Peyer's patch (tissue), 4 donors: ENCODE data around the gene JUNB. TPM values are rescaled to one million over a fixed set of nuclear protein-coding genes. Genes with fewer than 3 reads are reported as not detected.

Experiments
- DNase-seq, 3 donors: peaks; one replicate each; pipeline ENCODE4 v3.0.0-alpha.2; 2017 to 2019
- H3K27ac ChIP-seq, 4 donors: fragments of 200-600 bp; sonication (generic); one replicate each; pipeline ENCODE4 v1.5.1; 2016 to 2019
- H3K27me3 ChIP-seq, 2 donors: fragments of 200-600 bp; sonication (generic); one replicate each; pipeline ENCODE4 v1.5.1; 2019
- H3K36me3 ChIP-seq, 3 donors: fragments of 200-600 bp; sonication (generic); one replicate each; pipeline ENCODE4 v1.5.1; 2016 to 2019
- H3K4me1 ChIP-seq, 4 donors: fragments of 200-600 bp; sonication (generic); one replicate each; pipeline ENCODE4 v1.5.1; 2016 to 2019
- H3K4me3 ChIP-seq, 4 donors: fragments of 200-600 bp; sonication (generic); 1 replicate in 3 of 4; 2 replicates in 1 of 4; pipeline ENCODE4 v1.5.1; 2016 to 2019; ENCODE audit warnings: mild to moderate bottlenecking in 1 of 4
- H3K9me3 ChIP-seq, 4 donors: fragments of 200-600 bp; sonication (generic); one replicate each; pipeline ENCODE4 v1.5.1; 2016 to 2019; ENCODE audit warnings: mild to moderate bottlenecking in 1 of 4
- CTCF ChIP-seq, 6 experiments: fragments of 450-650 bp in 4 of 6; fragments of 200-600 bp in 2 of 6; sonication (generic) in 1 of 6; IDR thresholded peaks; one replicate each; pipeline ENCODE4 v1.5.1; 2017 to 2019; ENCODE audit warnings: antibody characterized with exemption in 6 of 6, mild to moderate bottlenecking in 3 of 6, moderate library complexity in 1 of 6
- POLR2A ChIP-seq, 2 donors: fragments of 450-650 bp; IDR thresholded peaks; one replicate each; pipeline ENCODE4 v1.5.1; 2017; ENCODE audit warnings: antibody characterized with exemption in 2 of 2, mild to moderate bottlenecking in 2 of 2, moderate library complexity in 2 of 2
- total RNA-seq, 4 donors: library from RNA; depleted of rRNA; stranded (reverse); fragments of >200 nt; gene quantifications; one replicate each; pipeline ENCODE4 v1.1.0, GENCODE V29; 2016

JUNB gene
- total RNA-seq, 4 donors from 2014 or later = 111 to 324 (median 152) TPM

GRCh38 chr19:12790628-12791344 is 500 bp upstream of the JUNB start:
- no peaks in the 10 kb centered on the region for H3K9me3 ChIP-seq
- DNase-seq = no peak
- H3K27ac ChIP-seq = peak overlapping the region; percentile 97 to 100 (median 100)
- no peaks in the 10 kb centered on the region for H3K36me3 ChIP-seq
- peak overlapping the region; percentile 82 to 92 (median 84) for H3K4me3 ChIP-seq
- TF ChIP-seq POLR2A (IDR thresholded peaks at IDR 0.05) (no peak), CTCF (IDR thresholded peaks at IDR 0.05) (no peak)
- H3K4me1 ChIP-seq = peaks cover 12 to 48% (median 26%) of the 10 kb centered on the region in 4 donors
- H3K27me3 ChIP-seq = no peaks in the 10 kb centered on the region

GRCh38 chr19:12792051-12792852 is 966 bp downstream of the JUNB start:
- H3K27me3 ChIP-seq = no peaks in the 10 kb centered on the region
- TF ChIP-seq POLR2A (IDR thresholded peaks at IDR 0.05) = peak; percentile 38 to 53
- TF ChIP-seq CTCF (IDR thresholded peaks at IDR 0.05) = peak in 2 of 6 experiments; percentile 5 to 11
- H3K4me3 ChIP-seq = peak overlapping the region; percentile 82 to 92 (median 84)
- peak overlapping the region; percentile 97 to 100 (median 100) for H3K27ac ChIP-seq
- H3K4me1 ChIP-seq = peaks cover 8 to 40% (median 18%) of the 10 kb centered on the region in 4 donors
- peak; percentile 77 to 92 (median 86) for DNase-seq
- no peaks in the 10 kb centered on the region for H3K36me3 ChIP-seq
- no peaks in the 10 kb centered on the region for H3K9me3 ChIP-seq

GRCh38 chr19:12792853-12793289 is 1.6 kb downstream of the JUNB start:
- H3K4me3 ChIP-seq = peak overlapping the region; percentile 82 to 92 (median 84)
- H3K9me3 ChIP-seq = no peaks in the 10 kb centered on the region
- H3K4me1 ChIP-seq = peaks cover 8 to 34% (median 15%) of the 10 kb centered on the region in 4 donors
- H3K36me3 ChIP-seq = no peaks in the 10 kb centered on the region
- DNase-seq = no peak
- no peaks in the 10 kb centered on the region for H3K27me3 ChIP-seq
- H3K27ac ChIP-seq = peak overlapping the region; percentile 97 to 100 (median 100)
- TF ChIP-seq CTCF (IDR thresholded peaks at IDR 0.05) = peak in 2 of 6 experiments; percentile 1 to 3
- TF ChIP-seq POLR2A (IDR thresholded peaks at IDR 0.05) = no peak

GRCh38 chr19:12793290-12794195 is 2.3 kb downstream of the JUNB start:
- DNase-seq = peak; percentile 90 to 97 (median 96)
- no peaks in the 10 kb centered on the region for H3K9me3 ChIP-seq
- no peak for TF ChIP-seq CTCF (IDR thresholded peaks at IDR 0.05)
- peak; percentile 76 to 92 for TF ChIP-seq POLR2A (IDR thresholded peaks at IDR 0.05)

More at GRCh38 chr19:12793290-12794195, 2.3 kb downstream of the JUNB start:
- Histone ChIP-seq H3K4me3 (peak overlapping the region; percentile 82 to 92 (median 84)), H3K27me3 (no peaks in the 10 kb centered on the region), H3K36me3 (peaks cover 0 to under 1% (median 0%) of the 10 kb centered on the region in 3 donors), H3K27ac (peak overlapping the region; percentile 97 to 100 (median 100)), H3K4me1 (peaks cover 6 to 27% (median 12%) of the 10 kb centered on the region in 4 donors)
